ENCODE results near the gene EEF1A2. TPM values are rescaled to one million over a fixed set of nuclear protein-coding genes. Genes with fewer than 3 reads are reported as not detected.

EEF1A2 gene
- total RNA-seq, 6 experiments from 2014 or later: 0.22 to 153 (median 1.0) TPM

GRCh38 chr20:63529861-63530787 lies 31.2 kb upstream of the EEF1A2 start:
- H3K27me3 ChIP-seq: no peaks in the 10 kb centered on the region
- TF ChIP-seq POLR2A (IDR thresholded peaks at IDR 0.05): no peak
- TF ChIP-seq CTCF (IDR thresholded peaks at IDR 0.05): no peak
- H3K27ac ChIP-seq: no peak overlapping the region
- H3K9me3 ChIP-seq: no peaks in the 10 kb centered on the region
- ATAC-seq: no peak
- peak in 1 of 3 donors; percentile 44 for DNase-seq
- H3K36me3 ChIP-seq: no peaks in the 10 kb centered on the region
- intact Hi-C loops (cut with DNase I): loop anchor here in 1 of 2 donors (10.0 kb wide), 1 partner anchor 445 kb away; the partner anchor contains the start of gene SAMD10
- H3K4me1 ChIP-seq: peaks cover 0 to 8% (median 2%) of the 10 kb centered on the region in 4 donors
- WGBS (ENCODE audit: insufficient coverage, low coverage, low lambda C conversion rate, missing lambda C conversion rate): 80% methylated on average over 4 of the region's 39 CpGs
- no peak overlapping the region for H3K4me3 ChIP-seq

GRCh38 chr20:63529180-63529860 lies 30.4 kb upstream of the EEF1A2 start:
- Histone ChIP-seq H3K4me1 (no peaks in the 10 kb centered on the region), H3K4me3 (no peak overlapping the region), H3K36me3 (no peaks in the 10 kb centered on the region), H3K27me3 (no peaks in the 10 kb centered on the region), H3K27ac (no peak overlapping the region), H3K9me3 (no peaks in the 10 kb centered on the region)
- ATAC-seq (peak in 1 of 4 donors; percentile 6), DNase-seq (peak in 1 of 3 donors; percentile 51)
- TF ChIP-seq POLR2A (IDR thresholded peaks at IDR 0.05) (no peak), CTCF (IDR thresholded peaks at IDR 0.05) (no peak)
- intact Hi-C loops (cut with DNase I): no loop called here
- 100% methylated on average over 1 of the region's 27 CpGs for WGBS (ENCODE audit: insufficient coverage, low coverage, low lambda C conversion rate, missing lambda C conversion rate)

- intact Hi-C loops (cut with DNase I): no loop called here
Observed at GRCh38 chr20:63527184-63527583, 28.3 kb upstream of the EEF1A2 start.

GRCh38 chr20:63525971-63526370 lies 27.1 kb upstream of the EEF1A2 start:
- ATAC-seq (no peak), DNase-seq (peak in 1 of 3 donors; percentile 34)

More at GRCh38 chr20:63527184-63527583, 28.3 kb upstream of the EEF1A2 start:
- DNase-seq (peak in 1 of 3 donors; percentile 15), ATAC-seq (no peak)
- WGBS (ENCODE audit: insufficient coverage, low coverage, low lambda C conversion rate, missing lambda C conversion rate): 95% methylated on average over 9 of the region's 9 CpGs
- no peak overlapping the region for H3K27ac ChIP-seq
- no peaks in the 10 kb centered on the region for H3K27me3 ChIP-seq
- H3K4me1 ChIP-seq: no peaks in the 10 kb centered on the region
- H3K36me3 ChIP-seq: no peaks in the 10 kb centered on the region
- H3K9me3 ChIP-seq: no peaks in the 10 kb centered on the region
- TF ChIP-seq POLR2A (IDR thresholded peaks at IDR 0.05): no peak
- no peak for TF ChIP-seq CTCF (IDR thresholded peaks at IDR 0.05)
- H3K4me3 ChIP-seq: no peak overlapping the region

More at GRCh38 chr20:63525971-63526370, 27.1 kb upstream of the EEF1A2 start:
- H3K9me3 ChIP-seq: no peaks in the 10 kb centered on the region
- no peak overlapping the region for H3K4me3 ChIP-seq
- WGBS (ENCODE audit: insufficient coverage, low coverage, low lambda C conversion rate, missing lambda C conversion rate): 6% methylated on average over 2 of the region's 2 CpGs
- H3K4me1 ChIP-seq: peaks cover 0 to 6% (median 2%) of the 10 kb centered on the region in 4 donors
- no peaks in the 10 kb centered on the region for H3K27me3 ChIP-seq
- intact Hi-C loops (cut with DNase I): no loop called here
- no peaks in the 10 kb centered on the region for H3K36me3 ChIP-seq
- H3K27ac ChIP-seq: no peak overlapping the region
- no peak for TF ChIP-seq CTCF (IDR thresholded peaks at IDR 0.05)
- TF ChIP-seq POLR2A (IDR thresholded peaks at IDR 0.05): no peak

Data from right lobe of liver (tissue), 6 donors.